HL-60/S4 treated with phorbol 12-myristate 13-acetate at 8.2 ng/mL for 4 days and 3 days (cell line): ENCODE measurements around the gene PDZD2.

Experiments used
- in situ Hi-C: fragments of 300-500 bp; cut with MboI; formaldehyde crosslinking; loops from 2 replicates; pipeline ENCODE4 v1.15.0; 2022; ENCODE audit warnings: low sequenced_read_pairs

Gene PDZD2

DNA sequence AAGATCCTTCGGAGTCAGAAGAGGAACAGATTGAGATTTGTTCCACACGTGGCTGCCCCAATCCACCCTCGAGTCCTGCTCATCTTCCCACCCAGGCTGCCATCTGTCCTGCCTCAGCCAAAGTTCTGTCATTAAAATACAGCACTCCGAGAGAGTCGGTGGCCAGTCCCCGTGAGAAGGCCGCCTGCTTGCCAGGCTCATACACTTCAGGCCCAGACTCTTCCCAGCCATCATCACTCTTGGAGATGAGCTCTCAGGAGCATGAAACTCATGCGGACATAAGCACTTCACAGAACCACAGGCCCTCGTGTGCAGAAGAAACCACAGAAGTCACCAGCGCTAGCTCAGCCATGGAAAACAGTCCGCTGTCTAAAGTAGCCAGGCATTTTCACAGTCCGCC lies 449.3 kb downstream of the PDZD2 start:
- in situ Hi-C loops = loop anchor here (25.0 kb wide), 2 partner anchors 276 to 501 kb away; no protein-coding TSS in a partner anchor

DNA sequence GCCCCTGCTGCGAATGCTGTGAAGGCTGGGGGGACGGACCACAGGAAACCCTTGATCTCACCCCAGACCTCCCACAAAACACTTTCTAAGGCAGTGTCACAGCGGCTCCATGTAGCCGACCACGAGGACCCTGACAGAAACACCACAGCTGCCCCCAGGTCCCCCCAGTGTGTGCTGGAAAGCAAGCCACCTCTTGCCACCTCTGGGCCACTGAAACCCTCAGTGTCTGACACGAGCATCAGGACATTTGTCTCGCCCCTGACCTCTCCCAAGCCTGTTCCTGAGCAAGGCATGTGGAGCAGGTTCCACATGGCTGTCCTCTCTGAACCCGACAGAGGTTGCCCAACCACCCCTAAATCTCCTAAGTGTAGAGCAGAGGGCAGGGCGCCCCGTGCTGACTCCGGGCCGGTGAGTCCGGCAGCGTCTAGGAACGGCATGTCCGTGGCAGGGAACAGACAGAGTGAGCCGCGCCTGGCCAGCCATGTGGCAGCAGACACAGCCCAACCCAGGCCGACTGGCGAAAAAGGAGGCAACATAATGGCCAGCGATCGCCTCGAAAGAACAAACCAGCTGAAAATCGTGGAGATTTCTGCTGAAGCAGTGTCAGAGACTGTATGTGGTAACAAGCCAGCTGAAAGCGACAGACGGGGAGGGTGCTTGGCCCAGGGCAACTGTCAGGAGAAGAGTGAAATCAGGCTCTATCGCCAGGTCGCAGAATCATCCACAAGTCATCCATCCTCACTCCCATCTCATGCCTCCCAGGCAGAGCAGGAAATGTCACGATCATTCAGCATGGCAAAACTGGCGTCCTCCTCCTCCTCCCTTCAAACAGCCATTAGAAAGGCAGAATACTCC lies 450.4 kb downstream of the PDZD2 start:
- in situ Hi-C loops = loop anchor here (25.0 kb wide), 2 partner anchors 277 to 502 kb away; no protein-coding TSS in a partner anchor

DNA sequence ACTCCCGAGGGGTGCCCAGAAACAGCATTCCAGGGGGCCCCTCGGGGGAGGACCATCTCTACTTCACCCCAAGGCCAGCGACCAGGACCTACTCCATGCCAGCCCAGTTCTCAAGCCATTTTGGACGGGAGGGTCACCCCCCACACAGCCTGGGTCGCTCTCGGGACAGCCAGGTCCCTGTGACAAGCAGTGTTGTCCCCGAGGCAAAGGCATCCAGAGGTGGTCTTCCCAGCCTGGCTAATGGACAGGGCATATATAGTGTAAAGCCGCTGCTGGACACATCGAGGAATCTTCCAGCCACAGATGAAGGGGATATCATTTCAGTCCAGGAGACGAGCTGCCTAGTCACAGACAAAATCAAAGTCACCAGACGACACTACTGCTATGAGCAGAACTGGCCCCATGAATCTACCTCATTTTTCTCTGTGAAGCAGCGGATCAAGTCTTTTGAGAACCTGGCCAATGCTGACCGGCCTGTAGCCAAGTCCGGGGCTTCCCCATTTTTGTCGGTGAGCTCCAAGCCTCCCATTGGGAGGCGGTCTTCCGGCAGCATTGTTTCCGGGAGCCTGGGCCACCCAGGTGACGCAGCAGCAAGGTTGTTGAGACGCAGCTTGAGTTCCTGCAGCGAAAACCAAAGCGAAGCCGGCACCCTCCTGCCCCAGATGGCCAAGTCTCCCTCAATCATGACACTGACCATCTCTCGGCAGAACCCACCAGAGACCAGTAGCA lies 451.3 kb downstream of the PDZD2 start:
- in situ Hi-C loops = loop anchor here (25.0 kb wide), 2 partner anchors 278 to 503 kb away; no protein-coding TSS in a partner anchor

DNA sequence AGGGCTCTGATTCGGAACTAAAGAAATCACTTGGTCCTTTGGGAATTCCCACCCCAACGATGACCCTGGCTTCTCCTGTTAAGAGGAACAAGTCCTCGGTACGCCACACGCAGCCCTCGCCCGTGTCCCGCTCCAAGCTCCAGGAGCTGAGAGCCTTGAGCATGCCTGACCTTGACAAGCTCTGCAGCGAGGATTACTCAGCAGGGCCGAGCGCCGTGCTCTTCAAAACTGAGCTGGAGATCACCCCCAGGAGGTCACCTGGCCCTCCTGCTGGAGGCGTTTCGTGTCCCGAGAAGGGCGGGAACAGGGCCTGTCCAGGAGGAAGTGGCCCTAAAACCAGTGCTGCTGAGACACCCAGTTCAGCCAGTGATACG lies 451.8 kb downstream of the PDZD2 start:
- in situ Hi-C loops = loop anchor here (25.0 kb wide), 2 partner anchors 278 to 503 kb away; no protein-coding TSS in a partner anchor

DNA sequence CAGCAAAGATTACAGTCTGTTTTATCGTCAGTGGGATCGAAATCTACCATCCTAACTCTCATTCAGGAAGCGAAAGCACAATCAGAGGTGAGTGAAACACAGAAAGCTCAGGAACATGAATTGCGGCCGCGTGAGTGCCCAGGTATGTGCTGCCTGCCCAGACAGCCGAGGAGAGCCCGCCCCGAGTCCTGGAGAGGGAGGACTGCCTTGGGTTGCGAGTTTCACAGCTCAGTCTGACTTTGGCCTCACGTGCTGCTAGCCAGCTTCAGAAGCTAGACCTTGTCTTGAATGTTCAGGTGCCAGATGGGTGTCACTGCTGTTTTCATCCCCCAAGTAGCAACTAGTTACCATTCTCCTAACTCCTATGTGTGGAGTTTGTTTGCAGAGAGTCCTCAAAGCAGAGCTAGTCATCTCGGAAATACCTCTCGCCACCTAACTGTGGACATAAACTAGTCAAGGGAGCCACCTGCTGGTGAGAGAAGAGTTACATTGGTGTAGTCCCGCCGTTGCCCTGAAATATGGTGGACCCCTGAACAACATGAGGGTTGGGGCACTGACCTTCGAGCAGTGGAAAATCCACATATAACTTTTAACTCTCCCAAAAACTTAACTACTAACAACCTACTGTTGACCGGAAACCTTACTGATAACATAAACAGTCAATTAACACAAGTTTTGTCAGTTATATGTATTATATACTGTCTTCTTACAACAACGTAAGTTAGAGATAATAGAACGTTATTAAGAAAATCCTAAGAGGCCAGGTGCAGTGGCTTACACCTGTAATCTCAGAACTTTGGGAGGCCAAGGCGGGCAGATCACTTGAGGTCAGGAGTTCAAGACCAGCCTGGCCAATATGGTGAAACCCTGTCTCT lies 454.2 kb downstream of the PDZD2 start:
- in situ Hi-C loops = loop anchor here (25.0 kb wide), 2 partner anchors 281 to 506 kb away; no protein-coding TSS in a partner anchor

DNA sequence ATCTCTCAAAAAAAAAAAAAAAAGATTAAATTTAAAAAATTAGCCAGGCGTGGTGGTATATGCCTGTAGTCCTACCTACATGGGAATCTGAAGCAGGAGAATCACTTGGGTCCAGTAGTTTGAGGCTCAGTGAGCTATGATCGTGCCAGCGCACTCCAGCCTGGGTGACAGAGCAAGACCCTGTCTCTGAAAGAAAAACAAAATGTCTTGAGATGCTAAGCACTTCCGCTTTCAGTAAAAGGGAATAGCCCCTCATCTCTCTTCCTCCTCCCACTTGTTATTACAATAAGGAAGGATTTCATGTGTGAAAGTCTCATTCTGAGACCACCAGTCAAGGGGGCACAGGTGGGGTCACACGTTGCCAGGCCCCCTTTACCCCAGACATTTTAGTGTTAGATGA lies 455.8 kb downstream of the PDZD2 start:
- in situ Hi-C loops = loop anchor here (25.0 kb wide), 2 partner anchors 282 to 507 kb away; no protein-coding TSS in a partner anchor

DNA sequence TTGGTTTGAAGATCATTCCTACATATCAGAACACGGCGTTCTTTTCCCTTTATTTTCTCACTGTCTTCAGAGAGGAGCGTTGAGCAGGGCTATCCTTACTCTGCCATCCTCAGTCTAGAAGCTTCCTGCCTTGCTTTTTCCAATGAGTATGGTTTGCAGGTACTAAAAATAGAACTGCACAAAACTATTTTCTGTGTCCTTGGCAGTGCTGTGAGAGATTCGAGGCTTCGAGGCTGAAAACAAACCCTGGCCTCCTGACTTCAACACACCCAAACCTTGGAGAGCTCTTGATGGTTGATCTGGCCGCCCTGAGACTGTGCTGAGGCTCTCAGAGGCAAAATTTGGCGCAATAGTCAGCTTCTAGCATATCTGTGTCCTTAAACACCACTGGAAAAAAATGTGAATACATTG lies 456.3 kb downstream of the PDZD2 start:
- in situ Hi-C loops = loop anchor here (25.0 kb wide), 2 partner anchors 283 to 508 kb away; no protein-coding TSS in a partner anchor

DNA sequence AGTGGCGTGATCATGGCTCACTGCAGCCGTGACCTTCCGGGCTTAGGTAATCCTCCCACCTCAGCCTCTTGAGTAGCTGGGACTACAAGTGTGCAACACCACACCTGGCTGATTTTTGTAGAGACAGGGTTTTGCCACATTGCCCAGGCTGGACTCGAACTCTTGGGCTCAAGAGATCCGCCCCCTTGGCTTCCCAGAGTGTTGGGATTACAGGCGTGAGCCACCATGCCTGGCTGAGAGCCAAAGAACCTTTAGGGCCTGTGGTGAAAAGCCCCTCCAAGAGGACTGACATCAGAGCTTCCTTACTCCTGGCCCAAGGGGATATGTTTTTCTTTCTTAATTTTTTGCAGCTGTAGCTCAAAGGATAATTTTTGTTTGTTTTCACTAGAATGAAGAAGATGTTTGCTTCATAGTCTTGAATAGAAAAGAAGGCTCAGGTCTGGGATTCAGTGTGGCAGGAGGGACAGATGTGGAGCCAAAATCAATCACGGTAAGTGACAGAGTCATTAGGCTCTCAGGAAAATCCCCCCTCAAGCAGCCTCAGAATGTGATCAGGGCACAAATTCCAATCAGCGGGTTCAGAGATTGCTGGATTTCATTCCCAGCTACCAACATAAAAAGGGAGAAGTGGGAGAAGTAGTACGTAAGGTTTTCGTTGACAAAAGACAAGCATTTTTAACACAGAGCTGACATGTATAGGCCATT lies 458.1 kb downstream of the PDZD2 start:
- in situ Hi-C loops = loop anchor here (25.0 kb wide), 2 partner anchors 285 to 510 kb away; no protein-coding TSS in a partner anchor

DNA sequence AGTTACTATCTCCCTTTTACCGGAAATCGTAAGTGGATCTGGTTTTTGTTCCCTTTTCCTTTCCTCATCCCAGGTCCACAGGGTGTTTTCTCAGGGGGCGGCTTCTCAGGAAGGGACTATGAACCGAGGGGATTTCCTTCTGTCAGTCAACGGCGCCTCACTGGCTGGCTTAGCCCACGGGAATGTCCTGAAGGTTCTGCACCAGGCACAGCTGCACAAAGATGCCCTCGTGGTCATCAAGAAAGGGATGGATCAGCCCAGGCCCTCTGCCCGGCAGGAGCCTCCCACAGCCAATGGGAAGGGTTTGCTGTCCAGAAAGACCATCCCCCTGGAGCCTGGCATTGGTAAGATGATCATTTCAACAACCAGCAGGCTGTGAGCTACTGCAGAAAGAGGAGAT lies 459.4 kb downstream of the PDZD2 start:
- in situ Hi-C loops = loop anchor here (25.0 kb wide), 2 partner anchors 286 to 511 kb away; no protein-coding TSS in a partner anchor

DNA sequence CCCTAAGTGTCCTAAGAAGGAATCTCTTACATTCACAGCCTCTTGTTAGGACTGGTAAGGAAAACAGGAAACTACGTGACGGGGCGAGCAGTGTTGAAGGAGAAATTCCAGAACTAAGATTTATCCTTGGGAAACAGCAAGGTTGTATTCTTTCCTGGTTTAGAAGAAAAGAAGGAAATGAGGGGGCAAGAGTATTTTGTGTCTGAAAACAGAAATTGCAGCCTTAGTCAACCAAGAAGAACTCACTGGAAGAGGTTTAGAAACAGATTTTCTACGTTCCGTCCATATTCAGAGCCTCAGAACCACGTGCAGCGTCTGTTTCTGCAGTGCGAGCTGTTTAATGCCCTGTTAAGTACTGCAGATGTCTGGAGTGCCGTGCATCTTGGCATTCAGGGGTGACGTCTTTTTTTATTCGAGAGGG lies 460.0 kb downstream of the PDZD2 start:
- in situ Hi-C loops = loop anchor here (25.0 kb wide), 2 partner anchors 287 to 512 kb away; no protein-coding TSS in a partner anchor

DNA sequence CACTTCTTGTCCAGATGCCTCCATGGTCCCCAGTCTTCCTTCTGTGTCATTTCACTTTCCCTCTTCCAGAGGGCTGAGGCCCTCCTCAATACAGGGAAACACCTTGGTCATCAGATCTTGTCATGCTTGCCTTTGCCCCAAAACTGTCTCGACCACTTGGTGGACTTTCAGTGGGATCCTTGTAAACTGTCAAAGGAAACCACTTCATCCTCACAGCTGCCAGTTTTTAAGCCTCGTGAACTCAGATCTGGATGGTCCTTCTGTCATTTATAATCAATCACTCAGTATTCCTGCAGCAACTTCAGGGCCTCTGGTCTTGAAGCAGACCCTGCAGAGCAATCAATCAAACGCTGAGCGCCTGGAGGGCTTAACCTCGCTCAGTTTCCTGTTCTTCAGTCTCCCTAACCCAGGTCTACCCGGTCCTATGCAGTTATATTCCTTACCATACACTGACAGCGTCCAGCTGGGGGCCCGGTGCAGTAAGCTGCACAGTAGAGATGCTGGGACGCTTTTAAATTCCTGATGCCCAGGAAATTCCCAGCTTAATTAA lies 460.6 kb downstream of the PDZD2 start:
- in situ Hi-C loops = loop anchor here (25.0 kb wide), 2 partner anchors 287 to 512 kb away; no protein-coding TSS in a partner anchor

DNA sequence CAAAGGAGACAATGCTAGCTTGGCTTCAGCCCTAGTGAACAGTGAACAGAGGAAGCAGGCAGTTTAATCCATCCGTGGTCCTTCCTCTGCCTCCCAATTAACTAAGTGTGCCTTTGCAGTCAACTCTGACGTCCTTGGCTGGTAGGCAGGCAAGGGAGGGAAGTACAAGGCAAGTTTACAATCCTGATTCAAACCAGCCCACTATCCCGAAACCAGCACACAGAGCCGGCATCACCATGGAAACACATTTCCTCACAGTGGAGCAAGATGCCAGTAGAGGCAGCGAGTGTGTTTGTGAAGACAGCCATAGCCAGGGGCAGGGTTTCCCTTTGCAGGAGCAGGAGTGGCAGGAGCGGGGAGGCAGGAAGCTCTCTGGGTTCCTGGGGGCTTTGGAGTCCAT lies 461.3 kb downstream of the PDZD2 start:
- in situ Hi-C loops = no loop called here

DNA sequence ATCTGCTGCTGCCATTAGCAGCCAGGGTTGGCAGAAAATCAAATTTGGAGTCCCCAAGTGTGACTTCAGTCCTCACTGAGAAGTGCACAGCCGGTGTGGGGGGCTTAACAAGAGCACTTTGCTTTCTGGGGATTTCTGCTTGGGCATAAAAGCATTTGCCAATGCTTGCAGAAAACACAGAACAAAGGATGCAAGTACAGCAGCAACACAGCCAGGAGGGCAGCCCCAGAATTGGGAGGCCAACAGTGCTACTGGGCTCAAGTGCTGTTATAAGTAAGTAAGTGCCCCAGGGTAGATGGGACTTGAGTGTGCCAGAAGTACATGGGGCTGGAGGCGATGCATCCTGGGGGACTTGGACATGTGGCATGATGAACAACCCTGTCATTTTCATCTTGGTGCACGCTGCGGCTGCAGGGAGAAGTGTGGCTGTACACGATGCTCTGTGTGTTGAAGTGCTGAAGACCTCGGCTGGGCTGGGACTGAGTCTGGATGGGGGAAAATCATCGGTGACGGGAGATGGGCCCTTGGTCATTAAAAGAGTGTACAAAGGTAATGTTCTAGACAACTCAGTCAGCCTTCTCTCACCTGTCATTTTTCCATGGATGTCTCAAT lies 461.9 kb downstream of the PDZD2 start:
- in situ Hi-C loops = no loop called here

DNA sequence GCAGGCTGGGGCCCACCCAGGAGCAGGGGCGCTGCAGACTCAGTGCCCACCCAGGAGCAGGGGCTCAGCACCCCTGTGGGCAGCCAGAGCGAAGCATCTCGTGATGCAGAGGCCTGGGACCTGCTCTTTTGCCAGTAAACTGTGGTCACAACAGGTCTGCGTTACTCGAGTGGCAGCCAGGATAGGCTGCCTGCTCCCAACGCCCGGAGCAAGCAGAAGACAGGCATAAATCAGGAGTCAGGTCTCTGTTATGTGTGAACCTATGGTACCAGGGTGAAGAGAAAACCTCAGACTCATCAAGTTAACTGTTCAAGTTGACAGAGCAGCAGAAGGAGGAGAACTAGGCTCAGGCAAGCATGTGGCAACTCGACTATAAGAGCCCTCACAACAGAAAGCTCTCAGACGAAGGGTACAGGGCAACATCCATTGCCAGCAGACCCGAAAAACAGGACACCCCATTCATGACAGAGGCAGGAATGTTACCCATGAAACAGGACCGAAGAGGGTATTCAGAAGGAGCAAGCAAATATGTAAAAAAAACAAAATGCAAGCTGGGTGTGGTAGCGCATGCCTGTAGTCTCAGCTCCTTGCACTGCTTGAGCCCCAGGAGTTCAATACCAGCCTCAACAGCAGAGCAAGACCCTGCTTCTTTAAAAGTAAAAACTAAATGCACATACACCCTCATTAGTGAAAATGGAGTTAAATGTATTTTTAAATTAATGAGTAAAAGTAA lies 463.5 kb downstream of the PDZD2 start:
- in situ Hi-C loops = no loop called here

DNA sequence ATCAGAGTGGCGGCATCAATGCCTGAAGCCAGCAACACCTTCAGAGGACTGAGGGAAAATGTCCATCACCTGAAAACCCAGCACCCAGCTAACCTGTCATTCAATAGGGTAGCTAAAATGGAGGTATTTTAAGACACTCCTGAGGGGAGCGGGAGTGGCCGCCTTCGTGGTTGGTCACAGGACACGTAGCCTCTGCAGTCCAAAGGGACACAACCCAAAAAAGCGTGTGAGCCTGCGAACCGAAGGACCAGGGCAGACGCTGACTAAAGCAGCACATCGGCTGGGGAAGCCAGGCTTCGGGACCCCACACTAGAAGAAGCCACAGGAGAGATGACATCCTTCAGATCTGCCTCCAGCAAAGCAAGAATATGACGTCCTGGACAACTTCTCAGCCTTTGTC lies 464.6 kb downstream of the PDZD2 start:
- in situ Hi-C loops = no loop called here

DNA sequence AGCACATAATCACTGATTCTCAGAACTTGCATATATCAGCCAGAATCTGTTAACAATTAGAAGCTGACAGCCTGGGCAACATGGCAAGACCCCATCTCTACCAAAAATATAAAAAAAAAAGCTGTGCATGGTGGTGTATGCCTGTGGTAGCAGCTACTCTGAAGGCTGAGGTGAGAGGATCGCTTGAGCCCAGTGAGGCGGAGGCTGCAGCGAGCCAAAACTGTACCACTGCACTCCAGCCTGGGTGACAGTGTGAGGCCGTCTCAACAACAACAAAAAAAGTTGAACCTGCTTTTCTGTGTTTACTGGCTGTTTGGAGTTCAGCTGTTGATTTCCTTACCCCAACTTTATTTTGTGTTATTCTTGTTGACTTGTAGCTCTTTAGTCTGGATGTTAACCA lies 468.4 kb downstream of the PDZD2 start:
- in situ Hi-C loops = no loop called here

DNA sequence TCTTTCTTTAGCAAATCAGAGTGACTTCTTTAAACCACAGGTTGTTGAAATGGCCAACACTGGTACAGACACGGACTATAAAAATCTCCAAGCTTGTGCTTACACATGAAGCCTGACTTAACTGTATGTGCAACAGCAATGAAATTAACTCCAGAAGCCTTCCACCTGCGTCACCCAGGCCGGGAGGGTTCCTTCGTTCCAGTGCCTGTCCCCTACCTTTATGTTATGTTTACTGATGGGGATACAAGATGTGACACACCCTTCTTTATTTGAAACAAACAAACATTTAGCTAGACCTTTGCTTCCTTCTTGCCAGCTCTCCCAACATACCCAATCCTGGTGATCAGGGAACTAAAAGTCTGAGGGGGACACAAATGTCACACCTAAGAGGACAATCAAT lies 469.2 kb downstream of the PDZD2 start:
- in situ Hi-C loops = no loop called here

DNA sequence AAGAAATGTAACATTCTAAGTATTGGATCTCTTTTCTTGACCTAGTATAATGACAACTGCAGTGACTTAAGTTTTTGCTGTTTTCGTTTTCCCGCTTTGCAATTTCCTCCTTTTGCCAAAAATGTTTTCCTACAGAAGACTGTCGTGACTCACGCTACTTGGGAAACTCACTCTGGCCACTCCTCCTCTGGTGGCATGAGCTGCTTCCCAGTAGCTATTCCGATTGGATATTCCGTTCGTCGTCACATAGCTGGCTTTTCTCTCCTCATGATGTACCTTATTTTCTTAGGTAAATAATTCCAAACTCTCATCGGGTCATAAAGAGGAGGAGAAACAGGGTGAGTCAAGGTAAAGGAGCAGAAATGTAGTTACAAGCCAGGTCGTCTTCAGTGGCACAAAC lies 470.3 kb downstream of the PDZD2 start:
- in situ Hi-C loops = no loop called here
